Activated CD4-positive, CD25-positive, alpha-beta regulatory T cell (primary cell): ENCODE data around the gene SLC7A9.
"Not testable (repeated sequence)": the region's sequence is repeated elsewhere in the genome, so short reads cannot be mapped to it uniquely, and the experiment has no call there.

Experiments used
- DNase-seq, 4 experiments: peaks; one replicate each; lab custom pipeline; 2025; lab: John Stamatoyannopoulos, UW

Gene SLC7A9

DNA sequence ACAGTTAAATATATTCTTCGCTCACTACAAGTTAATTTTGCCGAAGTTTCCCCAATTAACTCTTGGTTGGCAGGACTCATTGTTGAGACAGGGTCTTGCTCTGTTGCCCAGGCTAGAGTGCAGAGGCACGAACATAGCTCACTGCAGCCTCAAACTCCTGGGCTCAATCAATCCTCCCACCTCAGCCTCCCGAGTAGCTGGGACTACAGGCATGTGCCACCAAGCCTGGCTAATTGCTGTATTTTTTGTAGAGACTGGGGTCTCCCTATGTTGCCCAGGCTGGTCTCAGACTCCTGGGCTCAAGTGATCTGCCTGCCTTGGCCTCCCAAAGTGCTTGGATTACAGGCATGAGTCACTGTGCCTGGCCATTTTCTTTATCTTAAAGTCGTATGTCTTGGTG is 15.7 kb upstream of the SLC7A9 start:
- not testable (repeated sequence) for DNase-seq

DNA sequence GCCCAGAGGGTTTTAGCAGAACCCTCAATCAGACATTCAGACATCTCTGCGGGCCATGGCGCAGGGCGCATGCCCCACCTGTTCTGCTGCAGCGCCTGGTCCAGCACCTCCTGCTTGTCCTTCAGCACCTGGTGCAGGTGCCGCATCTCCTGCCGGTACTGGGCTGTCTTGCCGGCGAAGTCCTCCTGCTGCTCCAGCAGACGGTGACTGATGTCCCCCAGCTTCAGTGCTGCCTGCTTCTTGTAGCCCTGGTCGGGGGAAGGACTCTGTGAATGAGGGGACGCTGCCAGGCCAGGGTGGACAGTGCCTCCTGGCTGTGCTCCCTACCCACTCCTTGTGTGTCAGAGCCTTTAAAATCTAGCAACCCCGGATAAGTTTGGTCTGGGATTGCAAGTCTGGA is 12.2 kb upstream of the SLC7A9 start:
- DNase-seq = no peak

- no peak for DNase-seq
These were observed 11.1 kb upstream of the SLC7A9 start for GRCh38 chr19:32880622-32881021.

GRCh38 chr19:32879741-32880140 is 10.2 kb upstream of the SLC7A9 start:
- no peak for DNase-seq

DNA sequence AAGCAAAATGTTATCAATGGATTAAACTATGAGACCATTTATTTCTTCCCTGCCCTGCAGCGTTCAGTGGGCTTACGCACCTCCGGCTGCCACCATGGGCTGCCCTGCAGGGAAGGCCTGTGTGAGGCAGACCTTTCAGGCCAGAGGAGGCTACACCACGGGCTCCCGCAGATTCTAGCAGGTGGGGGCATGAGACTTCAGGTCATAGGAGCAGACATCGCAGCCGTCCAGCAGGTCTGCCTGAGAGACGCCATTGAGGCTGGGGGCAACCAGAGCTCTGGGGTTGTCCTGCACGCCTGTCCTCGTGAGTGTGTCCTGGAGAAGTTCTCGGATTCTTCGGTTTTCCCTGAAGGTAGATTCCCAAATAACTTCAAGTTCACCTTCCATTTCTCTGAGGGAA is 9.4 kb upstream of the SLC7A9 start:
- DNase-seq = no peak

- no peak for DNase-seq
These were observed 8.6 kb upstream of the SLC7A9 start for GRCh38 chr19:32877977-32878745.

DNA sequence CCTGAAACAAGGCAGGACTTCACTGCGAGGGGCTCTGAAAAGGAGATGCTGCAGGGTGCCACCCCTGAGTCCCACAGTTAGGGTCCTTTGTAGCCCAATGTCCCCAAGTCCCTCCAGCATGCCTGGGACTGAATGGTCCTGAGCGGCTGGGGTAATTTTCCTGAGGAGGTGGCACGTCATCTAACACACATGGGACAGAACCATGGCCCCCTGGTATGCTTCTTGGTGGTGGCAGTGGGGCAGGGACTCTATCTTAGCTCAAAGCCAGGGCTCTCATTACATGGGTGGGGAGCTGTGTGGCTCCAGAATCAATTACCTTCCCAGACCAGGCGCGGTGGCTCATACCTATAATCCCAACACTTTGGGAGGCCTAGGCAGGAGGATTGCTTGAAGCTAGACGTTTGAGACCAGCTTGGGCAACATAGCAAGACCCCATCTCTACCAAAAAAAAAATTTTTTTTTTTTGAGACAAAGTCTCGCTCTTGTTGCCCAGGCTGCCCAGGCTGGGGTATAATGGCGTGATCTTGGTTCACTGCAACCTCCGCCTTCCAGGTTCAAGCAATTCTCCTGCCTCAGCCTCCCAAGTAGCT is 7.9 kb upstream of the SLC7A9 start:
- DNase-seq = no peak

- DNase-seq = no peak
These were observed 7.3 kb upstream of the SLC7A9 start for GRCh38 chr19:32876919-32877285.

DNA sequence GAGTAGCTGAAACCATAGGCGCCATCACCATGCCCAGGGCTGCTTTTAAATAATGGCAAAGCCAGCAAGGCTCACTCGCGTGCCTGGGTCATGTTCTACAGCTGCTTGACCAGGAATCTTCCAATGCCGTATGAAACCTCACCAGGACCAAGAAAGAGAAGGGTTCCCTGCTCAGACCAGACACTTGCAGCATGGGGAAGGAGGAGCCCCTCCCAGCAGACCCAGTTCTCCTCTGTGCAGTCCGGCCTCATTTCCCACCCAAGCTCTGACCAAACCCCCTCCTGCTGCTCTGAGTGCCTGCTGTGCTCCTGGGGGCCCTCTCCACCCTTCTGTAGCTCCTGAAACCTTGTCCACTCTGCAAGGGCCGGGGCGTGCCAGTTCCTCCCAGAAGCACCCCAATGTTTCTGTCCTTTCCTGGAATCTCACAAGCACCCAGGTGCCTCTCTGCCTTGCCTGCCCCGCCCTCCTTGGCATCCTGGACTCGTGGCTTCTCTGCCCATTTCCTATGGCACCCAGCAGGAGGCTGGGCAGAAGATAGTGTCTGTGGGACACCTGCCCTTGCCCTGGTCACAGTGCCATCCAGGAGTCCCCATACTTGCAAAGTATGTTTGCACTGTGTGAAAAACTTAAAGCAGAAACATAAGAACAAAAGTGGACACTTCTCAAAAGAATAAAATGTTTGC is 6.8 kb upstream of the SLC7A9 start:
- no peak for DNase-seq

- no peak for DNase-seq
These were observed 5.9 kb upstream of the SLC7A9 start for GRCh38 chr19:32875428-32875827.

- no peak for DNase-seq
These were observed 5.0 kb upstream of the SLC7A9 start for GRCh38 chr19:32874605-32875004.

- DNase-seq = no peak
These were observed 3.8 kb upstream of the SLC7A9 start for GRCh38 chr19:32873247-32873959.

DNA sequence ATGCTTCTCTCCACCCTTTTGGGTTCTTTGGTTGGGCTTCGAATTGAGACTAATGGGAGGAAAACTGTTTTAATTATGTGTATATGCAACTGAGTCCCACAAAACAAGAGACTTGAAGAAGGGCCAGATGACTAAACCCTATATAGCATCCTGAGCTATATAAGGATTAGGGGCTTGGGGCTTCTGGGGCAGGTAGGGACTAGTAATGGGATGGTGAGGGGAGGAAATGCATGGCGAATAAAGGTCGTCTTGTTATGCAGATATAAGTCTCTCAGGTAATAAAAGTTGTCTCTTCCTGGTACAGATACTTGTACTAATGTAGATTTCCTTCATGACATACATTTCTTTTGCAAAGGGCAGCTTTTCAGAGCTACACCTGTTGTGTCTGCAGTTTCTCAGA is 2.8 kb upstream of the SLC7A9 start:
- no peak for DNase-seq

DNA sequence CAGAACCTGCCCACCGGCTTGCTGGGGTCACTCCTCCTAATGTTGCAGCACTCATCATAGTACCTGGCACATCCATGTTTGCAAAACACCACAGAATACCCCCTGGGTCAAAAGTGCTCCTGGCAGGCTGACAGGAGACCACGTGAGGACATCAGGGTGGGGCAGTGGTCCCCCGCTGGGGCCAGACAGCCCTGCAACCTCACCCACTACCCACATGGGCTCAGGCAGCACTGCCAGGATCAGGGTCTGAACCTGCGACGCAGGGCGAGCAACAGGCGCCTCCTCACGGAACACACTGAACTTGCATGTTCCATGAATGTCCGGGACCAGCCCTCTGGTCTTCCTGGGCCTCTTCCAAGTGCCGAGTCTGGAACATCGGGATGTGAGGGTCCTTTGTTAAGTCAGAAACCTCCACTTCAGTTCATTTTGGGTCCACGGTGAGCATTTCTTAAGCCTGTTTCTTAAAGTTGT is 1.4 kb upstream of the SLC7A9 start:
- DNase-seq = no peak

- no peak for DNase-seq
These were observed 503 bp upstream of the SLC7A9 start for GRCh38 chr19:32869966-32870573.

GRCh38 chr19:32868206-32868950 is 1.2 kb downstream of the SLC7A9 start:
- no peak for DNase-seq

DNA sequence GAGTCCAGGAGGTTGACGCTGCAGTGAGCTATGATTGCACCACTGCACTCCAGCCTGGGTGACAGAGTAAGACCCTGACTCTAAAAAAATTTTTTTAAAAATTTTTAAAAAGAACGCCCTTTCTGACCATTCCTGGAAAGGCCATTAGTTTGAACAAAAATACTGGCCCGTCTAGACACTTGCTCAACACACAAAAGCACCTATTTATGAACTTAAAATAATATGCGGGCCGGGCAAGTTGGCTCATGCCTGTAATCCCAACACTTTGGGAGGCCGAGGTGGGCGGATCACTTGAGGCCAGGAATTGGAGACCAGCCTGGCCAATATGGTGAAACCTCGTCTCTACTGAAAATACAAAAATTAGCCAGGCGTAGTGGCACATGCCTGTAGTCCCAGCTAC is 2.1 kb downstream of the SLC7A9 start:
- DNase-seq = not testable (repeated sequence)

- DNase-seq = no peak
These were observed 2.9 kb downstream of the SLC7A9 start for GRCh38 chr19:32866564-32867265.

- DNase-seq = no peak
These were observed 3.5 kb downstream of the SLC7A9 start for GRCh38 chr19:32866061-32866460.

GRCh38 chr19:32865326-32865725 is 4.2 kb downstream of the SLC7A9 start:
- no peak for DNase-seq
